GM23338 (cell line): ENCODE results near the gene NHEJ1.

Source experiments
- CREB1 ChIP-seq: fragments of 250-450 bp; sonication (Bioruptor Pico); IDR thresholded peaks from 2 replicates; pipeline ENCODE4 v1.5.0; 2020; ENCODE audit warnings: low read depth, mild to moderate bottlenecking, moderate library complexity
- CTCF ChIP-seq, 2 experiments: fragments of 200-600 bp in 1 of 2; sonication (generic) in 1 of 2; conservative IDR thresholded peaks; 2 replicates each; pipeline versions ENCODE4 v1.5.1 to v1.6.1; 2016 to 2017; ENCODE audit warnings: antibody characterized with exemption in 2 of 2, low read depth in 2 of 2, mild to moderate bottlenecking in 2 of 2, moderate library complexity in 1 of 2
- ETS1 ChIP-seq: IDR thresholded peaks from 2 replicates; pipeline ENCODE4 v1.6.1; 2016; ENCODE audit warnings: antibody characterized with exemption
- EZH2 ChIP-seq: fragments of 200-600 bp; sonication (generic); IDR thresholded peaks from one replicate; pipeline ENCODE4 v1.8.0; 2017; ENCODE audit warnings: antibody characterized with exemption, mild to moderate bottlenecking, low read depth; ENCODE audit not compliant: unreplicated experiment
- EZH2phosphoT487 ChIP-seq: fragments of 200-600 bp; sonication (generic); IDR thresholded peaks from one replicate; pipeline ENCODE4 v1.8.1; 2018; ENCODE audit warnings: antibody characterized with exemption; ENCODE audit not compliant: unreplicated experiment
- JUNB ChIP-seq: IDR thresholded peaks from one replicate; pipeline ENCODE4 v1.6.1; 2016; ENCODE audit warnings: antibody characterized with exemption; ENCODE audit not compliant: unreplicated experiment
- POLR2AphosphoS5 ChIP-seq: IDR thresholded peaks from 2 replicates; pipeline ENCODE4 v1.6.1; 2016; ENCODE audit warnings: antibody characterized with exemption, low read depth
- REST ChIP-seq: IDR thresholded peaks from one replicate; pipeline ENCODE4 v1.6.1; 2018; ENCODE audit warnings: antibody characterized with exemption; ENCODE audit not compliant: unreplicated experiment
- STAT1 ChIP-seq: IDR thresholded peaks from one replicate; pipeline ENCODE4 v1.6.1; 2016; ENCODE audit warnings: antibody characterized with exemption; ENCODE audit not compliant: unreplicated experiment
- ZNF114 ChIP-seq: fragments of 250-450 bp; sonication (Bioruptor Pico); IDR thresholded peaks from 2 replicates; pipeline ENCODE4 v1.5.0; 2020; ENCODE audit warnings: mild to moderate bottlenecking, moderate library complexity
- ZNF331 ChIP-seq: fragments of 250-450 bp; sonication (Bioruptor Pico); IDR thresholded peaks from 2 replicates; pipeline ENCODE4 v1.5.0; 2020; ENCODE audit warnings: low read depth, mild to moderate bottlenecking, moderate library complexity
- ZNF462 ChIP-seq: fragments of 250-450 bp; sonication (Bioruptor Pico); IDR thresholded peaks from 2 replicates; pipeline ENCODE4 v1.5.0; 2020; ENCODE audit warnings: mild to moderate bottlenecking, moderate library complexity

- TF ChIP-seq EZH2 = peak; percentile 57
- no peak for TF ChIP-seq CTCF (conservative IDR thresholded peaks at IDR 0.05; ENCODE audit: low read depth in 2 of 2)
- TF ChIP-seq POLR2AphosphoS5 = no peak
- no peak for TF ChIP-seq ZNF114 (CRISPR knock-in tag)
- no peak for TF ChIP-seq STAT1
- TF ChIP-seq EZH2phosphoT487 = no peak
- no peak for TF ChIP-seq CREB1 (CRISPR knock-in tag)
- no peak for TF ChIP-seq REST
- TF ChIP-seq JUNB = no peak
- no peak for TF ChIP-seq ZNF331 (CRISPR knock-in tag)
- no peak for TF ChIP-seq ETS1
- no peak for TF ChIP-seq ZNF462
Observed at GRCh38 chr2:219058541-219059374, 101.9 kb downstream of the NHEJ1 start.
